EL (cell line): ENCODE results near the gene CAPZB.

Experiments used
- DNase-seq: peaks from one replicate; pipeline ENCODE4 v3.0.0-alpha.2; 2016

Gene CAPZB

GRCh38 chr1:19381261-19381660 is 104.1 kb downstream of the CAPZB start:
- DNase-seq = no peak

- DNase-seq = no peak
These were observed 107.3 kb downstream of the CAPZB start for GRCh38 chr1:19377812-19378718.

GRCh38 chr1:19376428-19377372 is 108.6 kb downstream of the CAPZB start:
- no peak for DNase-seq

- DNase-seq = no peak
These were observed 109.5 kb downstream of the CAPZB start for GRCh38 chr1:19375631-19376400.

- no peak for DNase-seq
These were observed 110.4 kb downstream of the CAPZB start for GRCh38 chr1:19374926-19375325.

- DNase-seq = no peak
These were observed 111.1 kb downstream of the CAPZB start for GRCh38 chr1:19374083-19374801.

- DNase-seq = no peak
These were observed 111.9 kb downstream of the CAPZB start for GRCh38 chr1:19373211-19374082.

- DNase-seq = no peak
These were observed 112.7 kb downstream of the CAPZB start for GRCh38 chr1:19372602-19373001.

- DNase-seq = no peak
These were observed 113.2 kb downstream of the CAPZB start for GRCh38 chr1:19372136-19372514.

GRCh38 chr1:19371226-19372135 is 113.9 kb downstream of the CAPZB start:
- no peak for DNase-seq

GRCh38 chr1:19370453-19371170 is 114.7 kb downstream of the CAPZB start:
- no peak for DNase-seq

- DNase-seq = no peak
These were observed 115.8 kb downstream of the CAPZB start for GRCh38 chr1:19369396-19370090.

GRCh38 chr1:19368964-19369363 is 116.4 kb downstream of the CAPZB start:
- no peak for DNase-seq

GRCh38 chr1:19368050-19368449 is 117.3 kb downstream of the CAPZB start:
- DNase-seq = no peak

- no peak for DNase-seq
These were observed 117.7 kb downstream of the CAPZB start for GRCh38 chr1:19367584-19368041.

- DNase-seq = no peak
These were observed 118.5 kb downstream of the CAPZB start for GRCh38 chr1:19366599-19367536.

- DNase-seq = no peak
These were observed 119.6 kb downstream of the CAPZB start for GRCh38 chr1:19365721-19366120.
